Common myeloid progenitor, CD34-positive (primary cell): Measurements from ENCODE around the gene TEDC1.

Experiments used
- CTCF ChIA-PET: fragments of 350-600 bp; sonication (Branson Sonifier 250); formaldehyde crosslinking; loops from one replicate; lab custom pipeline; 2021; ENCODE audit warnings: antibody characterized with exemption; lab: Charles Lee
- POLR2A ChIA-PET: fragments of 350-600 bp; sonication (Branson Sonifier 250); formaldehyde crosslinking; loops from one replicate; lab custom pipeline; 2021; ENCODE audit warnings: antibody characterized with exemption; lab: Charles Lee
- DNase-seq, 3 donors: peaks; one replicate each; pipeline versions ENCODE4 v3.0.0 to v3.0.0-alpha.2; 2013
- H3K27ac ChIP-seq, 2 experiments: 1 replicate in 1 of 2; 2 replicates in 1 of 2; pipeline ENCODE4 v1.7.0; 2013; ENCODE audit warnings: inconsistent platforms in 2 of 2, low read length in 2 of 2, mild to moderate bottlenecking in 2 of 2, low read depth in 1 of 2, moderate library complexity in 1 of 2; ENCODE audit not compliant: severe bottlenecking in 2 of 2, insufficient read depth in 1 of 2, poor library complexity in 1 of 2
- H3K27me3 ChIP-seq, 5 experiments: replicated peaks in 2 of 5; 1 replicate in 3 of 5; 2 replicates in 2 of 5; pipeline versions ENCODE4 v1.6.1 to v1.7.0; 2013; ENCODE audit warnings: low read length in 4 of 5, mild to moderate bottlenecking in 2 of 5, moderate library complexity in 2 of 5, inconsistent platforms in 1 of 5; ENCODE audit not compliant: insufficient read depth in 5 of 5, control insufficient read depth in 4 of 5
- H3K36me3 ChIP-seq, 4 experiments: 1 replicate in 2 of 4; 2 replicates in 2 of 4; pipeline versions ENCODE4 v1.6.1 to v1.7.0; 2013; ENCODE audit warnings: low read length in 3 of 4, control low read depth in 1 of 4, mild to moderate bottlenecking in 1 of 4; ENCODE audit not compliant: control insufficient read depth in 4 of 4, insufficient read depth in 4 of 4
- H3K4me1 ChIP-seq, 4 experiments: 1 replicate in 3 of 4; 2 replicates in 1 of 4; pipeline versions ENCODE4 v1.6.1 to v1.7.1; 2013; ENCODE audit warnings: low read length in 3 of 4, mild to moderate bottlenecking in 3 of 4, control low read depth in 1 of 4, inconsistent platforms in 1 of 4, moderate library complexity in 1 of 4; ENCODE audit not compliant: control insufficient read depth in 4 of 4, insufficient read depth in 4 of 4; ENCODE audit errors: control extremely low read depth in 1 of 4
- H3K4me3 ChIP-seq, 7 experiments: 1 replicate in 4 of 7; 2 replicates in 3 of 7; pipeline versions ENCODE4 v1.5.1 to v1.7.0; 2013; ENCODE audit warnings: mild to moderate bottlenecking in 7 of 7, low read length in 6 of 7, moderate library complexity in 6 of 7, inconsistent platforms in 2 of 7, low read depth in 2 of 7, control low read depth in 1 of 7; ENCODE audit not compliant: insufficient read depth in 4 of 7, control insufficient read depth in 1 of 7; ENCODE audit errors: extremely low read depth in 1 of 7
- H3K9me3 ChIP-seq, 5 experiments: 1 replicate in 4 of 5; 2 replicates in 1 of 5; pipeline versions ENCODE4 v1.6.1 to v1.7.1; 2013; ENCODE audit warnings: low read length in 4 of 5, mild to moderate bottlenecking in 2 of 5, inconsistent platforms in 1 of 5, low read depth in 1 of 5, moderate library complexity in 1 of 5; ENCODE audit not compliant: control insufficient read depth in 4 of 5, insufficient read depth in 2 of 5; ENCODE audit errors: control extremely low read depth in 1 of 5
- WGBS: methylation state at CpG from one replicate; pipeline ENCODE4 v1.1.5; 2013; ENCODE audit not compliant: insufficient coverage; 5-methylcytosine and 5-hydroxymethylcytosine counted together

The TEDC1 gene

DNA sequence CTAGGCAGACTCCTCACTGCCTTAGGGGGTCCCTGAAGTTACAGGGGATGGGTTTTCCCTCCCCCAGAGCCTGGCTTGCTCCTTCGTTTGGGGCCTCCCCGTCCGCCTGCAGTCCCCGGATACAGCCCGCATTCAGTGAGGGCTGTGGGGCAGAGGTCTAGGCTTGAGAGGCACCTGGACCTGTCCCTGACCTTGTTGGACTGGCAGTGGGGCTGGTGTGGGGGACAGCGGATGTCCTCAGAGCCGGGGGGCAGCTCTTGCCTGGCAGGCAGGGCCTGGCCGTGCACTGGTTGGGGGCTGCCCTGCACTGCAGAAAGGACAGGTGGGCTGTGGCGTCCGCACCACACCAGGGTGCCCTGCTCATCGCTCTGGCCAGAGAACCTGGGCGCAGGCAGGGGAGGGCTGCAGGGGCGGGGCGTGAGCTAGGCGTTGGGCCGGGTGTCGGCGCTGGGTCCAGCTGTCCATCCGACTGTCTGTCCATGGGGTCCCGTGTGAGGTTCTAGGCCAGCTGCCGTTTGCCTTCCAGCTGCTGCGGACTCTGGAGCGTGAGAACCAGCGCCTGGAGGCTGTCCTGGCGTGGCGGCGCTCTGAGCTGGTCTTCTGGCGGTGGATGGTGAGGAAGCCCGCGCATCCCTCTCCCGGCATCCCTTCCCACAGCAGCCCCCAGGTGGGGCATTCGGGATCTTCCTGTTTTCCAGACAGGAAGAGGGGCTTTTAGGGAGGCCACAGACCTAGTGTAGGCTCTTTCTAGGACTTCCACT is 6.0 kb downstream of the TEDC1 start:
- no peak for DNase-seq
- Histone ChIP-seq H3K9me3 (no peaks in the 10 kb centered on the region), H3K36me3 (peaks cover 2 to 16% (median 7%) of the 10 kb centered on the region in 4 experiments), H3K27ac (no peak overlapping the region), H3K4me1 (peaks cover 0 to 4% (median 2%) of the 10 kb centered on the region in 4 experiments), H3K27me3 (no peaks in the 10 kb centered on the region), H3K4me3 (no peak overlapping the region)
- WGBS = 96% methylated on average over 26 of the region's 32 CpGs
- POLR2A ChIA-PET = no interaction called here
- CTCF ChIA-PET = no interaction called here

DNA sequence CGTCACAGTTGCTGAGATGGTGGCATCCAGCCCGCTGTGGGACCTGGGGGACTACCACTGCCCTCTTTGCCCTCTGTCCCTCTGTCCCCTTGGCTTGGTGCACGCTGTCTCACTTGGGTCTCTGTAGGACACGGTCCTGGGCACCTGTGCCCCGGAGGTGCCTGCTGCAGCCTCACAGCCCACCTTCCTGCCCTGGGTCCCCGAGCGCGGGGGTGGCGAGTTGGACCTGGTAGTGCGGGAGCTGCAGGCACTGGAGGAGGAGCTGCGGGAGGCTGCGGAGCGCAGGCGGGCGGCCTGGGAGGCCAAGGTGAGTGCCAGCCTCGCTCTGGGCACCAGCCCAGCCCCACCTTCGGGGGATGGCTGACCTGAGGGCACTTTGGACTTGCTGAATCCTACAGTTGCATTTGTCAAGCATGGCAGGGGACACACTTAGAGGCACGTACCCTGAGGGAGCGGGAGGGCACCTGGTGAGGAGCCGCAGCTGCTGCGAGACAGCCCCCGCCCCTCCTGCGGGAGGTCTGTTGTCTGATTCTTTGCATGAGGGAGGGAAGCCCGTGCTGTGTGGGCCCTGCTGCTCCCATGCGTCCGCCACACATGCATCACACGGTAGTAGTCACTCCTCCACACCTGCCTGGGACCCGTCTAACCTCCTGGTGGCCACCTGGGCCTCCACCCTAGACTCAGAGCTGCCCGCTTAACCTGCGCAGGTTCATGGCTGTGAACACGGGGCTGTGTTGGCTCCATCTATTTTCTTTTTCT is 6.8 kb downstream of the TEDC1 start:
- Histone ChIP-seq H3K4me3 (no peak overlapping the region), H3K27ac (no peak overlapping the region), H3K27me3 (no peaks in the 10 kb centered on the region), H3K9me3 (no peaks in the 10 kb centered on the region), H3K4me1 (no peaks in the 10 kb centered on the region), H3K36me3 (peaks cover 2 to 10% (median 6%) of the 10 kb centered on the region in 4 experiments)
- ChIA-PET POLR2A (no interaction called here), CTCF (no interaction called here)
- no peak for DNase-seq
- 97% methylated on average over 28 of the region's 31 CpGs for WGBS

DNA sequence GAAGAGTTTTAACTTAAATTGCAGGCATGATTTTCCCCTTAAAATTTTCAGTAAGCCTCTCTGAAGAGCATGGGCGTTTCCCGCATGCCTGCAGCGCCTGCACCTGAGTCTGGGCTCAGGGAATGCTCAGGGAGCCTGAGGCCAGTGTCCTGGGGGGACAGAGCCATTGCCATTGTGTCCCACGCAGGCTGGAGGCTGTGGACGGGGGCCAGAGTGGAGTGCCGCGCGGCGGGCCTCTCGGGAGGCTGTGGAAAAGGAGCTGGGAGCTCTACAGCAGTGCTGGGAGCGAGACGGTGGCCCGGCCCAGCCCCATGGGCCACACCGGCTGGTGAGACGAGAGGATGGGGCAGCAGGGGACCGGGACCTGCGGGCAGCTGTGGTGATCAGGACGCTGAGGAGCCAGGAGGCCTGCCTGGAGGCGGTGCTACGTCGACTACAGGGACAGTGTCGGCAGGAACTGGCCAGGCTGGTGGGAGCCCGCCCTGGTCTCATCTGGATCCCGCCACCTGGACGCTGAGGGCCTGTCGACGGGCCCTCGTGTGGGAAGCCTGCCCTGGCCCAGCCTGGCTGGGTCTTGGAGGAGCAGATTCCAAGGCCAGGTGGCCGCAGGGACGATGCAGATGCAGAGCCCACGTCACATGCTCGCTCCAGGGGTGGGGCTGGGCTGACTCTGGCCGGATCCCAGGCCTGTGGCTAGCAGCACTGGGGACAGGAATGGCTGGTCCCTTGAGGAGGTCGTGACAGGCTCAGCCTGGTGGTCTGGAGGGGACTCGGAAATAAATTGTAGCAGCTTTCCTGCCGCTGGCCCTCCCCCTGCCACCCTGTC is 7.6 kb downstream of the TEDC1 start:
- no peaks in the 10 kb centered on the region for H3K9me3 ChIP-seq
- H3K27ac ChIP-seq = no peak overlapping the region
- ChIA-PET CTCF (no interaction called here), POLR2A (no interaction called here)
- H3K4me1 ChIP-seq = no peaks in the 10 kb centered on the region
- peaks cover 0 to 5% (median 2%) of the 10 kb centered on the region in 4 experiments for H3K36me3 ChIP-seq
- H3K4me3 ChIP-seq = no peak overlapping the region
- H3K27me3 ChIP-seq = no peaks in the 10 kb centered on the region
- DNase-seq = no peak
- 98% methylated on average over 34 of the region's 36 CpGs for WGBS

DNA sequence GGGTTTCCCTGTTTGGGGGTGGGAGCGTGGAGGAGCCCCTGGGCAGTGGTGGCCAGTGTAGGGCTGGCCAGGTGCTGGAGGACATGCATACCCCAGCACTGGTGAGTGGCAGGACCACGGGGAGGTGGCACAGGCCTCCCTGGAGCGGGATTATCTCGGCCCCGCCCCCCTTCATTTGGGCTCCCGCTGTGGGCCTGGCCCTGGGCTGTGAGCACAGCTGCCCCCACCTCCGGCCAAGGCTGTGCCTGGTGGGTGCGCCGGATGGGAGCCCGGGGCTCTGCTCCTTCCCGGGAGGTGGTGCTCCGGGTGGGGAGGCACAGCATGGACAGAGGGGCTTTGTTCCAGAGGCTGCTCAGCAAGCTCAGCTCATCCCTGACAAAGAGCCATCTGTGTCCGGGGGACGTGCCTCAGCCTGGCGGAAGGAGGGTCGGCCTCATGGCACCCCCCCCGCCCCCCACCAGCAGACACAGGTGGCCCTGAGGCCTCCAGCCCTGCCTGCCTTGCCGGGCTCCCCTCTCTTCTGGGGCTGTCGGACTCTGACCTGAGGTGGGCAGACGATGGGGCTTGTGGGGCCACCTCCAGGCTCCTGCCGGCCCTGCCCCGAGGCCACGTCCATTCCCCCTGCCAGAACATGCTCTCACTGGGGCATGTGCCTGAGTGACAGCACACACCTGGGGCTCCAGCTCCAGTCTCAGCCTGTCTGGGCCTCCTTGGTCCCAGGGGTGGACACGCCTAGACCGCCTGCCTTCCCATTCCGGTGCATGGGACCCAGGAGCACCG is 8.4 kb downstream of the TEDC1 start:
- POLR2A ChIA-PET = no interaction called here
- H3K4me3 ChIP-seq = no peak overlapping the region
- no peak overlapping the region for H3K27ac ChIP-seq
- H3K27me3 ChIP-seq = no peaks in the 10 kb centered on the region
- CTCF ChIA-PET = interaction anchor here (2.0 kb wide), 1 partner anchor 11 kb away, joined by 6 read pairs; no protein-coding TSS in a partner anchor
- H3K36me3 ChIP-seq = peaks cover 0 to 2% (median under 1%) of the 10 kb centered on the region in 4 experiments
- no peak for DNase-seq
- H3K9me3 ChIP-seq = no peaks in the 10 kb centered on the region
- no peaks in the 10 kb centered on the region for H3K4me1 ChIP-seq
- WGBS = 94% methylated on average over 14 of the region's 27 CpGs

DNA sequence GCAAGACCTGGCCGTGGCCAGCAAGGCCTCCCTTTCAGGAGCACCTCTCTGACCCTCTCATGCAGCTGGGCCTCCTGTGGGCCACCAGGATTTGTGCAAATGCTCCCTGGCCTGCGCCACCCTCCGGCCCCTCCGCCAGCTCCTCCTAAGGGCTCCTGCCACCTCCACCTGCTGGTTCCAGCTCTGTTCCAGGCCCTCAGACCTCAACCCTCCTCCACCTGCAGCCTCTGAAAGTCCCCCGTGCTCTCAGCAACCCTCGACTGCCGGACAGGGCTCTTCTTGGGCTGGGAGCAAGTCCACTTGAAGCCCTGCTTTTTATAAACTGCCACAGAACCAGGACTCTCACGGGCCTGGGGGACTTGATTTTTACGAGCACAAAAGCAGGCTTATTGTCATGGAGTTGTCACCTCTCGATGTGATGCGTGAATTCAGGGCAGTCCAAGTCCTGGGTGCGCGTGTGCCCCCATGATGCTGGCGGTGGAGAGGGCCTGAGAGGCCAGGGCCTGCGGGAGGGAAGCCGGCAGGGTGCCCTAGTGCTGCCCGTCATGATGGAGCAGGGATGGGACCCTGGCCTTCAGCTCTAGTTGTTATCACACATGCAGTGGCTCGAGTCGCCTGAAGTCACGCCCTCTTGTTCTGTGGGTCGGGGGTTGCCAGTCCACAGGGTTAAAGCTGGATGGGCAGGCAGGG is 9.1 kb downstream of the TEDC1 start:
- Histone ChIP-seq H3K27me3 (no peaks in the 10 kb centered on the region), H3K4me1 (no peaks in the 10 kb centered on the region), H3K4me3 (no peak overlapping the region), H3K27ac (no peak overlapping the region), H3K9me3 (no peaks in the 10 kb centered on the region), H3K36me3 (peaks cover 0 to 2% (median 0%) of the 10 kb centered on the region in 4 experiments)
- ChIA-PET POLR2A (no interaction called here), CTCF (interaction anchor here (1.5 to 2.0 kb wide), 2 partner anchors 10 to 28 kb away, joined by 3 to 6 read pairs; no protein-coding TSS in a partner anchor)
- no peak for DNase-seq
- WGBS = 91% methylated on average over 20 of the region's 21 CpGs

DNA sequence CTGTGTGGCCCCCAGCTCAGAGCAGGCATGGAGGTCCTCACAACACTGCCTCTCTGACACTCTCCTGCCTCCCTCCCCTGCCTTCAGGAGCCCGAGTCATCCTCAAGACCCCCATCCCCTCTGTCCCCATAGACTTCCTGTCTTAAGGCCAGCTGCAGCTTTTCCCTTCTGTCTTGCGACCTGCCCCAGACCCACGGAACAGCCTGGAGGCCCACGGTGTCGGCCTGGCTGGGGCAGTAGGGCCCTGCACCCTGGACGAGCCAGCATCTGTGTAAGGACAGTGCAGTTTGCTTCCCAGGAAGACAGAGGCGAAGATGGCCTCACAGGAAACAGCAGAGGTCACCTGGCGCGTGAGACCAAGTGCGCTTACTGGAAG is 9.7 kb downstream of the TEDC1 start:
- Histone ChIP-seq H3K4me3 (no peak overlapping the region), H3K27me3 (no peaks in the 10 kb centered on the region), H3K27ac (no peak overlapping the region), H3K36me3 (peaks cover 0 to 2% (median 0%) of the 10 kb centered on the region in 4 experiments), H3K4me1 (no peaks in the 10 kb centered on the region), H3K9me3 (no peaks in the 10 kb centered on the region)
- ChIA-PET CTCF (interaction anchor here (1.5 to 2.0 kb wide), 2 partner anchors 10 to 28 kb away, joined by 3 to 6 read pairs; no protein-coding TSS in a partner anchor), POLR2A (no interaction called here)
- 73% methylated on average over 10 of the region's 10 CpGs for WGBS
- no peak for DNase-seq
